NOMO-1 treated with DMSO at 0.1 percent for 48 hours (cell line): ENCODE results near the gene GCC2.
"Not testable (repeated sequence)": the region's sequence is repeated elsewhere in the genome, so short reads cannot be mapped to it uniquely, and the experiment has no call there.

Experiments
- DNase-seq: peaks from one replicate; lab custom pipeline; 2025; ENCODE audit not compliant: unreplicated experiment; lab: John Stamatoyannopoulos, UW

Gene GCC2, protein sequence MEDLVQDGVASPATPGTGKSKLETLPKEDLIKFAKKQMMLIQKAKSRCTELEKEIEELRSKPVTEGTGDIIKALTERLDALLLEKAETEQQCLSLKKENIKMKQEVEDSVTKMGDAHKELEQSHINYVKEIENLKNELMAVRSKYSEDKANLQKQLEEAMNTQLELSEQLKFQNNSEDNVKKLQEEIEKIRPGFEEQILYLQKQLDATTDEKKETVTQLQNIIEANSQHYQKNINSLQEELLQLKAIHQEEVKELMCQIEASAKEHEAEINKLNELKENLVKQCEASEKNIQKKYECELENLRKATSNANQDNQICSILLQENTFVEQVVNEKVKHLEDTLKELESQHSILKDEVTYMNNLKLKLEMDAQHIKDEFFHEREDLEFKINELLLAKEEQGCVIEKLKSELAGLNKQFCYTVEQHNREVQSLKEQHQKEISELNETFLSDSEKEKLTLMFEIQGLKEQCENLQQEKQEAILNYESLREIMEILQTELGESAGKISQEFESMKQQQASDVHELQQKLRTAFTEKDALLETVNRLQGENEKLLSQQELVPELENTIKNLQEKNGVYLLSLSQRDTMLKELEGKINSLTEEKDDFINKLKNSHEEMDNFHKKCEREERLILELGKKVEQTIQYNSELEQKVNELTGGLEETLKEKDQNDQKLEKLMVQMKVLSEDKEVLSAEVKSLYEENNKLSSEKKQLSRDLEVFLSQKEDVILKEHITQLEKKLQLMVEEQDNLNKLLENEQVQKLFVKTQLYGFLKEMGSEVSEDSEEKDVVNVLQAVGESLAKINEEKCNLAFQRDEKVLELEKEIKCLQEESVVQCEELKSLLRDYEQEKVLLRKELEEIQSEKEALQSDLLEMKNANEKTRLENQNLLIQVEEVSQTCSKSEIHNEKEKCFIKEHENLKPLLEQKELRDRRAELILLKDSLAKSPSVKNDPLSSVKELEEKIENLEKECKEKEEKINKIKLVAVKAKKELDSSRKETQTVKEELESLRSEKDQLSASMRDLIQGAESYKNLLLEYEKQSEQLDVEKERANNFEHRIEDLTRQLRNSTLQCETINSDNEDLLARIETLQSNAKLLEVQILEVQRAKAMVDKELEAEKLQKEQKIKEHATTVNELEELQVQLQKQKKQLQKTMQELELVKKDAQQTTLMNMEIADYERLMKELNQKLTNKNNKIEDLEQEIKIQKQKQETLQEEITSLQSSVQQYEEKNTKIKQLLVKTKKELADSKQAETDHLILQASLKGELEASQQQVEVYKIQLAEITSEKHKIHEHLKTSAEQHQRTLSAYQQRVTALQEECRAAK (N-terminal part only)

GRCh38 chr2:108448678-108449409 is at the start of gene GCC2:
Gene GCC2, plus strand, starts transcription at chr2:108449206. Its CDS starts 69 bp downstream, at chr2:108449275.
- peak; percentile 95 for DNase-seq

GRCh38 chr2:108399479-108399878 is 49.5 kb upstream of the GCC2 start:
- DNase-seq: no peak

DNA sequence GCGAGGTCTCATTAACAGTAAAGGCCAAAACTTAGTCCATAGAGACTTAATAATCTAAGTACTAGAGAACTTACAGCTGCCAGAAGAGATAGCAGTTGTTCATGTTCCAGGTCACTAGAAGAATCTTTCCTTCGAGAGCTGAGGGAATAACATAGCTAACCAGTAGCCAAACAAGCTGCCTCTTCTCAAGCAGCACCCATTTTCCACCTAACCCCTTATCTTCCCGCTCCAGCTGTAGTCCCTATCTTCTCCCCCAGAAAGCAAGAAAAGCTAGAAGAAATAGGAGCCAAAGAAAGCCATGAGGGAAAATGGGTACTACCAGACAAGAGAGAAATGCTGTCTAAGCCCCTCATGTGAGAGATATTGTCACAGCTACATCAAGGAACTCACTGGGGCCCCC is 47.2 kb upstream of the GCC2 start:
- no peak for DNase-seq

- no peak for DNase-seq
Observed at GRCh38 chr2:108403494-108403893, 45.5 kb upstream of the GCC2 start.

DNA sequence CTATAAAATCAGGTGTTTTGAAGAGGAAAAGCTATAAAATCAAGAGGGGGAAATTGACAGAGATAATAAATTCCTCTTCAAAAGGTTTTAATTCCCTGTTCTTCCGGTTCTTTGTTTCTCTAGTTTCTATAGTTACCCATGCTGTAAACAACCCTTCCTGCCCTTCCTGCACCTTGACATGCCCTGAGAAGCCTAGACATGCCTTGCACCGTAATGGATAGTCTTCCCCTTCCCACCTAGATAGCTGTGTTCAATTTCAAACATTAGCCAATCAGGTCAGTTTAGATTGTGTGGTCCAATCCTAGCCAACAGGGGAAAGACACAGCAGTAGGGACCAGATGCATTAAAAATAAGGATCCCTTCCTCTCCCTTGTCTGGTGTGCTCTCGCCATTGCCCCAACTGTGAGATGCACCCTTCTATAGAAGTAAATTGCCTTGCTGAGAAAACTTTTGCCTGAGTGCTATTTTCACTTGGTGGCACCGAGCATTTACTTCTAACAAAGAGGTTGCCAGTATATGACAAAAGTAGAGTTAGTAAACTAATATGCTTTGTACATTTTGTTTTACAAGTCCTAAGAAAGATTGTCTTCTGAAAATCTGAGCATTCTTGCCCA is 44.1 kb upstream of the GCC2 start:
- DNase-seq: no peak

- DNase-seq: no peak
Observed at GRCh38 chr2:108407864-108408729, 40.9 kb upstream of the GCC2 start.

- peak; percentile 29 for DNase-seq
Observed at GRCh38 chr2:108409768-108410167, 39.2 kb upstream of the GCC2 start.

- no peak for DNase-seq
Observed at GRCh38 chr2:108412995-108413710, 35.9 kb upstream of the GCC2 start.

- DNase-seq: no peak
Observed at GRCh38 chr2:108413711-108414095, 35.3 kb upstream of the GCC2 start.

DNA sequence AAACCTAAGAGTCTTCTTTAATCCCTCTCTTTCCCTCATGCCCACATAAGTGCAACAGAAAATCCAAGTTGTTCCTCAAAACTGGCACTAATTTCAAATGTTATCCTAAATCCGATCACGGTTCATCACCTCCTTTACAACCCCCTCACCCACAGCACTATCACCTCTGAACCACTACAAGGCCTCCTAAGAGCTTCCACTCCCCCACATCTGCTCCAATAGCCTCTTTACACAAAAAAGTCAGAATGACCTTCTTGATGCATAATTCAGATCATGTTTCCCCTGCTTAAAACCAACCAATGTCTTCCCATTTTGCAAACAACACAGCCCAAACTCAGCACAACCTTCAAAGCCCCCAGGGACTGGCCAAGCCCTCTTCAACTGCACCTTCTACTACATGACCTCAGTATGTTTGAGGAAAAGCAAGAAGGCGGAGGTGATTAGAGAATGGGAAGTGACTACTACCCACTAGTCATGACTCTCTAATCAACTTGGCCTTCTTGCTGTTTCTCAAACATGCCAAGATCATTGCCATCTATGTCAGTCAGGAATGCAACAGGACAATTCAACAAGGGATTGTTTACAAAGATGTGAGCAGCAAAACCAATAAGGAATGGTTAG is 34.6 kb upstream of the GCC2 start:
- DNase-seq: no peak

- DNase-seq: no peak
Observed at GRCh38 chr2:108414945-108415344, 34.1 kb upstream of the GCC2 start.

GRCh38 chr2:108417254-108417653 is 31.8 kb upstream of the GCC2 start:
- DNase-seq: no peak

- no peak for DNase-seq
Observed at GRCh38 chr2:108418416-108418815, 30.6 kb upstream of the GCC2 start.

DNA sequence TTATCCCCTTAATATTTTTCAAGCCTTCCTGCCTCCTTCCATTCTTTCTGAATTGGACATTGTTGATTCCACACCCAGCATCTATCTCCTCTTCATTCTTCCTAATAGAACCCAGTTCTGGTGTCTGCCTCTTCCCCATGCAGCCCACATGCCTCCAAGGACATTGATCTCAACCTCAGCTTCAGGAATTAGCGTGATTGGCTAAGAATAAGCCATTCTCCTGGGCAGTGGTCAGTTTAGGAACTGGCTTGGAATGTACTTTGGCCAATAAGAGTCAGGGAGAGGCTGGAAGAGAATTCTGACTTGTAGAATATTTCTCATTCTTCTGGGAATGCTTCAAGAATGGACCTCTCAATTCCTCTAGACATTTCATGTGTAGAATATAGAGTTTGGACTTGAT is 25.9 kb upstream of the GCC2 start:
- no peak for DNase-seq

- no peak for DNase-seq
Observed at GRCh38 chr2:108423502-108424251, 25.3 kb upstream of the GCC2 start.

- no peak for DNase-seq
Observed at GRCh38 chr2:108428286-108429009, 20.6 kb upstream of the GCC2 start.

- DNase-seq: not testable (repeated sequence)
Observed at GRCh38 chr2:108435578-108435977, 13.4 kb upstream of the GCC2 start.
